Caco-2 (cell line): ENCODE measurements around the gene GLIS1. TPM values are rescaled to one million over a fixed set of nuclear protein-coding genes. Genes with fewer than 3 reads are reported as not detected.

ENCODE experiments used
- BruUV-seq: library from RNA; stranded (reverse); fragments of 400-500 nt; replicated peaks from 2 replicates; lab custom pipeline; 2021; lab: Mats Ljungman, UMichigan
- CTCF ChIA-PET: fragments of 300-600 bp; sonication (Branson Sonifier 250); formaldehyde crosslinking; loops from one replicate; lab custom pipeline; 2022; ENCODE audit warnings: antibody characterized with exemption; lab: Charles Lee
- POLR2A ChIA-PET: fragments of 300-600 bp; sonication (Branson Sonifier 250); formaldehyde crosslinking; loops from one replicate; lab custom pipeline; 2022; ENCODE audit warnings: antibody characterized with exemption; lab: Charles Lee
- DNase-seq, 2 experiments: peaks; one replicate each; pipeline versions ENCODE4 v3.0.0 to v3.0.0-alpha.2; 2020 to 2022
- H3K27me3 ChIP-seq: replicated peaks from 2 replicates; pipeline ENCODE4 v1.6.0; 2011; ENCODE audit warnings: low read length; ENCODE audit not compliant: control insufficient read depth, insufficient read depth
- H3K36me3 ChIP-seq: 2 replicates; pipeline ENCODE4 v1.5.1; 2011; ENCODE audit warnings: low read length; ENCODE audit not compliant: control insufficient read depth, insufficient read depth
- H3K4me1 ChIP-seq: fragments of 250-450 bp; sonication (Bioruptor Pico); 2 replicates; pipeline ENCODE4 v1.5.1; 2020; ENCODE audit warnings: mild to moderate bottlenecking
- H3K4me3 ChIP-seq: 2 replicates; pipeline ENCODE4 v1.5.1; 2011; ENCODE audit warnings: low read depth, mild to moderate bottlenecking, control low read depth, low read length
- H3K9me3 ChIP-seq: fragments of 250-450 bp; sonication (Bioruptor Pico); 2 replicates; pipeline ENCODE4 v1.5.1; 2020; ENCODE audit warnings: mild to moderate bottlenecking, moderate library complexity
- H3K27ac Mint-ChIP-seq: one replicate; pipeline ENCODE4 v1.8.0; 2022; ENCODE audit warnings: mixed read lengths; ENCODE audit not compliant: unreplicated experiment
- H3K27me3 Mint-ChIP-seq: one replicate; pipeline ENCODE4 v1.8.0; 2022; ENCODE audit warnings: mixed read lengths; ENCODE audit not compliant: insufficient read depth, unreplicated experiment
- H3K36me3 Mint-ChIP-seq: one replicate; pipeline ENCODE4 v1.8.0; 2022; ENCODE audit warnings: mild to moderate bottlenecking, mixed read lengths; ENCODE audit not compliant: insufficient read depth, unreplicated experiment
- H3K4me1 Mint-ChIP-seq: one replicate; pipeline ENCODE4 v1.8.0; 2022; ENCODE audit warnings: low read depth, mixed read lengths; ENCODE audit not compliant: unreplicated experiment
- H3K4me3 Mint-ChIP-seq: one replicate; pipeline ENCODE4 v1.8.0; 2022; ENCODE audit warnings: mild to moderate bottlenecking, moderate library complexity, mixed read lengths; ENCODE audit not compliant: unreplicated experiment
- H3K9me3 Mint-ChIP-seq: one replicate; pipeline ENCODE4 v1.8.0; 2022; ENCODE audit warnings: mixed read lengths; ENCODE audit not compliant: unreplicated experiment
- intact Hi-C: fragments of 100-400 bp; cut with micrococcal nuclease; formaldehyde crosslinking; loops from one replicate; pipeline ENCODE4 v1.10.0; 2022; ENCODE audit not compliant: unreplicated experiment
- total RNA-seq: library from RNA; stranded (reverse); gene quantifications from 2 replicates; pipeline ENCODE4 v1.2.3, GENCODE V29; 2022
- TF ChIP-seq, protein P1 (sequence below), 2 experiments: fragments of 200-600 bp in 1 of 2; IDR thresholded peaks; 1 replicate in 1 of 2; 2 replicates in 1 of 2; pipeline versions ENCODE4 v1.5.1 to v1.8.0; 2011 to 2022; ENCODE audit warnings: antibody characterized with exemption in 1 of 2, control low read depth in 1 of 2, inconsistent platforms in 1 of 2, low read depth in 1 of 2, low read length in 1 of 2, mild to moderate bottlenecking in 1 of 2, moderate library complexity in 1 of 2; ENCODE audit not compliant: insufficient read depth in 1 of 2, severe bottlenecking in 1 of 2, unreplicated experiment in 1 of 2

Gene GLIS1
- total RNA-seq, 1 experiment from 2014 or later = not detected

DNA sequence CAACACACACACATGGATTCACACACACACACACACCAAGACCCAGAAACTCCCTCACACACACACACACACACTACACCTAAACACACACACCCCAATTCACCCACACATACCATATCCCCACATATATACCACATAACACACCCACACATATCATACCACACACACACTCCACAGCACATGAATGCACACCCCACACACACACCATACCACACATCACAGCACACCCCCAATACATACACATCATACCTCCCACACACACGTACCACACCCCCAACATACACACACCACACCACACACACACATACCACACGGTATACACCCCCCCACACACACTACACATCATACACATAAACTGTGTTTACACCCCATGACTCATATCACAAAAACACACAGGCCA is 199.7 kb downstream of the GLIS1 start:
- no peak overlapping the region for H3K27ac Mint-ChIP-seq
- H3K4me3 Mint-ChIP-seq = no peak overlapping the region
- H3K4me3 ChIP-seq = no peak overlapping the region
- TF ChIP-seq, protein P1, sequence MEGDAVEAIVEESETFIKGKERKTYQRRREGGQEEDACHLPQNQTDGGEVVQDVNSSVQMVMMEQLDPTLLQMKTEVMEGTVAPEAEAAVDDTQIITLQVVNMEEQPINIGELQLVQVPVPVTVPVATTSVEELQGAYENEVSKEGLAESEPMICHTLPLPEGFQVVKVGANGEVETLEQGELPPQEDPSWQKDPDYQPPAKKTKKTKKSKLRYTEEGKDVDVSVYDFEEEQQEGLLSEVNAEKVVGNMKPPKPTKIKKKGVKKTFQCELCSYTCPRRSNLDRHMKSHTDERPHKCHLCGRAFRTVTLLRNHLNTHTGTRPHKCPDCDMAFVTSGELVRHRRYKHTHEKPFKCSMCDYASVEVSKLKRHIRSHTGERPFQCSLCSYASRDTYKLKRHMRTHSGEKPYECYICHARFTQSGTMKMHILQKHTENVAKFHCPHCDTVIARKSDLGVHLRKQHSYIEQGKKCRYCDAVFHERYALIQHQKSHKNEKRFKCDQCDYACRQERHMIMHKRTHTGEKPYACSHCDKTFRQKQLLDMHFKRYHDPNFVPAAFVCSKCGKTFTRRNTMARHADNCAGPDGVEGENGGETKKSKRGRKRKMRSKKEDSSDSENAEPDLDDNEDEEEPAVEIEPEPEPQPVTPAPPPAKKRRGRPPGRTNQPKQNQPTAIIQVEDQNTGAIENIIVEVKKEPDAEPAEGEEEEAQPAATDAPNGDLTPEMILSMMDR (IDR thresholded peaks at IDR 0.05; ENCODE audit: insufficient read depth in 1 of 2, low read depth in 1 of 2, low read length in 1 of 2, severe bottlenecking in 1 of 2, unreplicated experiment in 1 of 2) = no peak
- no peak for DNase-seq
- no peaks in the 10 kb centered on the region for H3K36me3 ChIP-seq
- H3K4me1 Mint-ChIP-seq = no peaks in the 10 kb centered on the region
- H3K4me1 ChIP-seq = no peaks in the 10 kb centered on the region
- ChIA-PET POLR2A (no interaction called here), CTCF (no interaction called here)
- H3K27me3 ChIP-seq = no peaks in the 10 kb centered on the region
- BruUV-seq = no TSS peak
- no peaks in the 10 kb centered on the region for H3K27me3 Mint-ChIP-seq
- no peaks in the 10 kb centered on the region for H3K9me3 ChIP-seq
- H3K36me3 Mint-ChIP-seq = no peaks in the 10 kb centered on the region
- intact Hi-C loops = no loop called here
- H3K9me3 Mint-ChIP-seq = no peaks in the 10 kb centered on the region

DNA sequence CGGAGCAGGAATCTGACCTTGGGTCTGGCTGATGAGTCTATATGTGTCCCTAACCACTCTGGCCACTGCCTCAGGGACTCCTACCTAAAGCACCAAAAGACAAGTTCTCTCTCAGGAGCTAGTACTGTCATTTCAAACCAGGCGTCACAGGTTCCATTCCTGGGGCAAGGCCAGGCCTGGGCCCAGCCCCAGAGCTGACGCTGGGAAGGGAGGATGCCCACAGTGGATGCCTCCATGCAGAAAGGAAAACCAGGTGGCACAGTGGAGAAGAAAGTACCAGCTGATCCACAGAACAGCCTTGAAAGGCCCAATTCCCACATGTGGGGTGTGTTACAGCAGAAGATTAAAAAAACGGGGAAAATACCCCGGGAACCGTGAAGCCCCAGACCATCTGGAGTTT is 202.4 kb downstream of the GLIS1 start:
- Histone ChIP-seq H3K4me1 (peaks cover 12% of the 10 kb centered on the region), H3K27me3 (no peaks in the 10 kb centered on the region), H3K9me3 (no peaks in the 10 kb centered on the region), H3K36me3 (no peaks in the 10 kb centered on the region), H3K4me3 (no peak overlapping the region)
- Mint-ChIP-seq H3K4me1 (peaks cover 7% of the 10 kb centered on the region), H3K27me3 (no peaks in the 10 kb centered on the region), H3K4me3 (no peak overlapping the region), H3K36me3 (no peaks in the 10 kb centered on the region), H3K27ac (no peak overlapping the region), H3K9me3 (no peaks in the 10 kb centered on the region)
- ChIA-PET CTCF (no interaction called here), POLR2A (no interaction called here)
- no TSS peak for BruUV-seq
- intact Hi-C loops = no loop called here
- TF ChIP-seq, protein P1 (IDR thresholded peaks at IDR 0.05; ENCODE audit: insufficient read depth in 1 of 2, low read depth in 1 of 2, low read length in 1 of 2, severe bottlenecking in 1 of 2, unreplicated experiment in 1 of 2) = no peak
- DNase-seq = no peak

DNA sequence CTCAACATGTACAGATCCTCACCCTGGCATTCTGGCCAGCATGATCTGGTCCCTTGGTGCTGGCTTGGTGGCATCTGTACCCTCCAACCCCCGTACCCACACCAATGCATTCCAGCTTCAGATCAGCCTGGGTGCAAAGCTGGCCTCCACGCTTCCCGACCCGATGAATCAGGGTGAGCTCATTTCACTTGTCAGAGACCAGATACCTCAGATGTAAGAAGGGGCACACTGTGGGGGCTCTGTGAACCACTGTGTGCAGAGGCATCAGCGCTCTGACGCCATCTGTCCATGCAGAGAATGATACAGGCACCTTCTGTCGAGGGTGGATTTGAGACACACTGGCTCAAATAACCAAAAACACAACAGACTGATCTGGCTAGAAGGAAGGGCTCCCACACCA is 203.1 kb downstream of the GLIS1 start:
- H3K36me3 Mint-ChIP-seq = no peaks in the 10 kb centered on the region
- TF ChIP-seq, protein P1 (IDR thresholded peaks at IDR 0.05; ENCODE audit: insufficient read depth in 1 of 2, low read depth in 1 of 2, low read length in 1 of 2, severe bottlenecking in 1 of 2, unreplicated experiment in 1 of 2) = no peak
- ChIA-PET CTCF (interaction anchor here (0.6 to 0.9 kb wide), 2 partner anchors 50 to 72 kb away, joined by 3 to 4 read pairs; no protein-coding TSS in a partner anchor), POLR2A (no interaction called here)
- H3K4me1 Mint-ChIP-seq = peaks cover 7% of the 10 kb centered on the region
- no peak for DNase-seq
- H3K27me3 Mint-ChIP-seq = no peaks in the 10 kb centered on the region
- Histone ChIP-seq H3K4me1 (peaks cover 12% of the 10 kb centered on the region), H3K27me3 (no peaks in the 10 kb centered on the region), H3K36me3 (no peaks in the 10 kb centered on the region), H3K4me3 (no peak overlapping the region), H3K9me3 (no peaks in the 10 kb centered on the region)
- H3K4me3 Mint-ChIP-seq = no peak overlapping the region
- no peak overlapping the region for H3K27ac Mint-ChIP-seq
- no TSS peak for BruUV-seq
- intact Hi-C loops = no loop called here
- H3K9me3 Mint-ChIP-seq = no peaks in the 10 kb centered on the region
